ENCODE data around the gene SLC30A4. TPM values are rescaled to one million over a fixed set of nuclear protein-coding genes. Genes with fewer than 3 reads are reported as not detected.

SLC30A4 gene
- total RNA-seq, 4 donors from 2014 or later = 7.2 to 27.0 (median 11.3) TPM

GRCh38 chr15:45458746-45459403 is 63.7 kb downstream of the SLC30A4 start:
- H3K4me3 ChIP-seq = peak overlapping the region; percentile 43 to 46
- H3K36me3 ChIP-seq = no peaks in the 10 kb centered on the region
- TF ChIP-seq, protein P1, sequence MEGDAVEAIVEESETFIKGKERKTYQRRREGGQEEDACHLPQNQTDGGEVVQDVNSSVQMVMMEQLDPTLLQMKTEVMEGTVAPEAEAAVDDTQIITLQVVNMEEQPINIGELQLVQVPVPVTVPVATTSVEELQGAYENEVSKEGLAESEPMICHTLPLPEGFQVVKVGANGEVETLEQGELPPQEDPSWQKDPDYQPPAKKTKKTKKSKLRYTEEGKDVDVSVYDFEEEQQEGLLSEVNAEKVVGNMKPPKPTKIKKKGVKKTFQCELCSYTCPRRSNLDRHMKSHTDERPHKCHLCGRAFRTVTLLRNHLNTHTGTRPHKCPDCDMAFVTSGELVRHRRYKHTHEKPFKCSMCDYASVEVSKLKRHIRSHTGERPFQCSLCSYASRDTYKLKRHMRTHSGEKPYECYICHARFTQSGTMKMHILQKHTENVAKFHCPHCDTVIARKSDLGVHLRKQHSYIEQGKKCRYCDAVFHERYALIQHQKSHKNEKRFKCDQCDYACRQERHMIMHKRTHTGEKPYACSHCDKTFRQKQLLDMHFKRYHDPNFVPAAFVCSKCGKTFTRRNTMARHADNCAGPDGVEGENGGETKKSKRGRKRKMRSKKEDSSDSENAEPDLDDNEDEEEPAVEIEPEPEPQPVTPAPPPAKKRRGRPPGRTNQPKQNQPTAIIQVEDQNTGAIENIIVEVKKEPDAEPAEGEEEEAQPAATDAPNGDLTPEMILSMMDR (IDR thresholded peaks at IDR 0.05) = peak; percentile 73 to 94 (median 82)
- no peak for TF ChIP-seq POLR2A (IDR thresholded peaks at IDR 0.05)
- intact Hi-C loops (cut with DNase I; ENCODE audit: low total_unique reads) = loop anchor here (10.0 kb wide), 1 partner anchor 156 kb away; no protein-coding TSS in a partner anchor
- H3K4me1 ChIP-seq = no peaks in the 10 kb centered on the region
- H3K9me3 ChIP-seq = no peaks in the 10 kb centered on the region
- DNase-seq = peak; percentile 65 to 71
- H3K27me3 ChIP-seq = no peaks in the 10 kb centered on the region
- peak overlapping the region; percentile 83 to 95 for H3K27ac ChIP-seq

GRCh38 chr15:45457641-45458539 is 64.7 kb downstream of the SLC30A4 start:
- Histone ChIP-seq H3K9me3 (no peaks in the 10 kb centered on the region), H3K4me3 (peak overlapping the region; percentile 43 to 46), H3K36me3 (no peaks in the 10 kb centered on the region), H3K4me1 (no peaks in the 10 kb centered on the region), H3K27ac (peak overlapping the region; percentile 83 to 95), H3K27me3 (no peaks in the 10 kb centered on the region)
- DNase-seq = peak; percentile 61 to 79
- TF ChIP-seq POLR2A (IDR thresholded peaks at IDR 0.05) = no peak
- TF ChIP-seq, protein P1 (IDR thresholded peaks at IDR 0.05) = peak; percentile 58 to 81 (median 66)
- intact Hi-C loops (cut with DNase I; ENCODE audit: low total_unique reads) = loop anchor here (10.0 kb wide), 1 partner anchor 157 kb away; no protein-coding TSS in a partner anchor

DNA sequence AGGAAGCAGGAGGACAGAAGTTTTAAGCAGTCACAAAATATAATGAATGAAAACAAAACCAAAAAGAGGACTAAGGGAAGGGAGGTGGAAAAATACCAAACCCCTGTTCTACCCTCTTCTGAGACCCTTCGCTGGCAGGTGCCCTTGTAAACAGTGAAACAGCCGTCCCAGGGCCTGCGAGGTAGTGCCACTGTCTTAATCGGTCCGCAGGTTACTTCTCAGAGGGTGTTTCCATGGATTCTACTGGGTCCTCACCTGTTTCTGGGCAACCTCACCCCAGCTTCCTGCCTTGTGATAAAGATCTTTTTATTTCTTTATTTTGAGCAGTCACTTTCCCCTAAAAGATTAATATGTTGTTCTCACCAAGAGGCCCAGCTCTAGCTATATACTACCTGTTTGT is 65.3 kb downstream of the SLC30A4 start:
- Histone ChIP-seq H3K36me3 (no peaks in the 10 kb centered on the region), H3K4me3 (peak overlapping the region in 1 of 2 donors; percentile 43), H3K9me3 (no peaks in the 10 kb centered on the region), H3K27ac (peak overlapping the region; percentile 63 to 95), H3K4me1 (no peaks in the 10 kb centered on the region), H3K27me3 (no peaks in the 10 kb centered on the region)
- no peak for DNase-seq
- intact Hi-C loops (cut with DNase I; ENCODE audit: low total_unique reads) = loop anchor here (10.0 kb wide), 1 partner anchor 158 kb away; no protein-coding TSS in a partner anchor
- TF ChIP-seq, protein P1 (IDR thresholded peaks at IDR 0.05) = no peak
- TF ChIP-seq POLR2A (IDR thresholded peaks at IDR 0.05) = no peak

DNA sequence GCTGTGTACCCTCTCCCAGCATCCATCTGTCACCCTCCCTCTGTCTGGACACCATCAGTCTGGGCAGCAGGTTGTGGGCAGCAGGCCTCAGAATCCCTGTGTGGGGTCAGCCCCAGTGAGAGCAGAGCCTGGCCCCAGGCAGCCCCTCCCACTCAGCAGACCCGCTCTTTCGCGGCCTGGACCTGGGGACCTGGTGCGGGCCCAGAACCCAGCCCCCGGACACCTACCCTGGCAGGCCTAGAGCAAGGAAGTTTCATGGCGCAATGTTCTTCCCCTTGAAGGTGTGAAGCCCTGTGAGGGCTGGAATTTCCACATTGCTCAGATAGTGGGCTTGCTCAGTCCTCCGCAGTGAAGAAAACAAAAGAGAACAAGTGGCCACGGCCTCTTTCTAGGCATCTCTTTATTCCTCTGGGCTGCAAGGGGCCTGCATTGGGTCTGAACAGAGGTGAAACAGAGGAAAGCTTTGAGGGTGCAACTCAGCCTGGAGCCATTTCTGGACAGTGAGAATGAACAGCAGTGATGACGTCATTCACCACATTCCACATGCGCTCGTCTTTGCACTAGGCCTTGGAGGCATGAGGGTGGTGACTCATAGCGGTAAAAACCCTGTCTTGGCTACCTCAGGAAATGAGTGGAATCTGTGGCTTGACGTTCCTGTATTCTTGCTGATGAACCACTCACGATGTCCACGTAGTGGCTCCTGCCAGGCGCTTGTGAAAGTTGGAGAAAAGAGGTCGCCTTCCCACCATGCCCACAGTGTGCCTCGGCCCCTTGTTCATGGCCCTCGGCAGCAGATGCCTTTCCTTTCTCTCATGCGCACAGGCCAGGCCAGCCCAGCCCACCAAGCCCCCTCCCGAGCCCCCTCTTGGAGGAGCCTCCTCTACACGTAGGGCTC is 66.1 kb downstream of the SLC30A4 start:
- Histone ChIP-seq H3K9me3 (no peaks in the 10 kb centered on the region), H3K27me3 (no peaks in the 10 kb centered on the region), H3K4me3 (no peak overlapping the region), H3K36me3 (no peaks in the 10 kb centered on the region), H3K27ac (peak overlapping the region; percentile 62 to 63), H3K4me1 (no peaks in the 10 kb centered on the region)
- intact Hi-C loops (cut with DNase I; ENCODE audit: low total_unique reads) = loop anchor here (10.0 kb wide), 1 partner anchor 158 kb away; no protein-coding TSS in a partner anchor
- TF ChIP-seq, protein P1 (IDR thresholded peaks at IDR 0.05) = no peak
- TF ChIP-seq POLR2A (IDR thresholded peaks at IDR 0.05) = no peak
- peak; percentile 65 to 80 for DNase-seq

All from uterus (tissue), 4 donors.